ENCODE results near the gene BCAN.

DNA sequence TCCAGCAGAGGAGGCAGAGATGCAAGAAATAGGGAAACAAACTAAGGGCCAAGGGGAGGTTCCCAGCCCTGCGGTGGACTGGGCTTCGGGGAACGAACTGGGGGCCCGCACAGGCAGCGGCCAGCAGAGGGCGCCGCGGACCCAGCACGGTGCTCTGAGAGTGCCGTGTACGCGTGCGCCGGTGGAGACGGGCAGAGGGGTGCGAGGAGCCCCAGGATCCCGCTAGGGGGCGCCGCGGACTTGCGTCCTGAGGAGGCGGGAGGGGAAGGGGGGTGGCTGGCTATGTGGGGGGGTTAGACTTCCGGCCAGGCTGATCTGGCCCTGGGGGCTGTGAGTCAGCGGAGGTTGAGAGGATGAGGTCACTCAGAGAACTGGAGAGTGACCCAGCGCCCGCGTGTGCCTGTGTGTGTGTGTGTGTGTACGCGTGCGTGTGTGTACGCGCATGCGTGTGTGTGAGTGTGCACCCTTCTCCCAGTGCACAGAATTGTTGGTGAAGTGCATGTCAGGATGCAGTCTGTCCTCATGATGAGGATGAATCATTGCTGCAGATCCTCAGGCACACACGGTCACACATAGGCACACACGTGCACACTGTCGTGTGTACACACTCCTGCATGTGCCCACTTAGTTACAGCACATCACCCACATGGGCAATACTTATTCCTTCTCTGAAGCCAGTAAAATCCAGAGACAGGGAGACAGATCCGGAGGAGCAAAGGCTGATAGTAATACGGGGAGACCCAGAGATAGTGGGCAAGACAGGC, 18.3 kb downstream of the BCAN start:
- no peak for TF ChIP-seq FOXK2 (IDR thresholded peaks at IDR 0.05)
- no peak for TF ChIP-seq BHLHE40 (IDR thresholded peaks at IDR 0.05; ENCODE audit: borderline replicate concordance)
- no peak for TF ChIP-seq LEF1 (IDR thresholded peaks at IDR 0.05; ENCODE audit: borderline replicate concordance)
- no peak for TF ChIP-seq TARDBP (IDR thresholded peaks at IDR 0.05)
- TF ChIP-seq ZNF384 (IDR thresholded peaks at IDR 0.05) = no peak
- TF ChIP-seq ELF4 (IDR thresholded peaks at IDR 0.05) = no peak; the same call in 1 of the 2 replicates
- no peak for TF ChIP-seq SUZ12 (IDR thresholded peaks at IDR 0.05)
- no peak for TF ChIP-seq L3MBTL2 (conservative IDR thresholded peaks at IDR 0.05)
- TF ChIP-seq FOXA1 (IDR thresholded peaks at IDR 0.05) = no peak
- no peak; the same call in 1 of the 2 replicates for TF ChIP-seq CTBP1 (IDR thresholded peaks at IDR 0.05; ENCODE audit: borderline replicate concordance)
- TF ChIP-seq SP1 (IDR thresholded peaks at IDR 0.05) = no peak
